GM12873 (cell line): ENCODE results near the gene LOXHD1.

Experiments
- CTCF ChIP-seq: IDR thresholded peaks from 2 replicates; pipeline ENCODE4 v1.5.1; 2012; ENCODE audit warnings: low read depth, mild to moderate bottlenecking, moderate library complexity, low read length, control low read depth; ENCODE audit not compliant: insufficient read depth; ENCODE audit errors: missing control alignments

Gene LOXHD1

GRCh38 chr18:46447792-46448191 is 209.2 kb downstream of the LOXHD1 start:
- TF ChIP-seq CTCF = no peak

GRCh38 chr18:46447323-46447722 is 209.7 kb downstream of the LOXHD1 start:
- no peak for TF ChIP-seq CTCF

- TF ChIP-seq CTCF = no peak
Measured at GRCh38 chr18:46445522-46446313, 211.3 kb downstream of the LOXHD1 start.

- TF ChIP-seq CTCF = no peak
Measured at GRCh38 chr18:46439037-46439436, 218.0 kb downstream of the LOXHD1 start.

GRCh38 chr18:46437061-46437460 is 220.0 kb downstream of the LOXHD1 start:
- no peak for TF ChIP-seq CTCF

- no peak for TF ChIP-seq CTCF
Measured at GRCh38 chr18:46436621-46437020, 220.4 kb downstream of the LOXHD1 start.

GRCh38 chr18:46435031-46435430 is 222.0 kb downstream of the LOXHD1 start:
- no peak for TF ChIP-seq CTCF
